Measurements from ENCODE around the gene BBS10.
"Not testable (repeated sequence)": the region's sequence is repeated elsewhere in the genome, so short reads cannot be mapped to it uniquely, and the experiment has no call there.

The BBS10 gene

DNA sequence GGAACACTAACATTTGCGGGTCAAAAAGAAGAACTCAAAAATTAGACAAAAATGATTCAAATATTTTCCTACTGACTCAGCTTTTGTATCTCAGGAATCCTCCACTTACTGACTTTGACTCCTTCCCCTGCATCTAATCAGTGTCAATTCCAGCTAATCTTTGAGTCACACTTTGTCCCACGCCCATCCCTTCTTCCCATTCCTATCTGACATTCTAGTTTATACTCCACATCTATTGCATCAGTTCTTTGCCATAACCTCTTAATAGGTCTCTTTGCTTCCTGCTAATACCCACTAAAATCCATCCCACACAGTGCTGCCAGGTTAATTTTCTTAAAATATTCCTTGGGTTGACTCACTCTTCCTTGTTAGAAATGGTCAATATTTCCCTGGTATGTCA, 19.1 kb downstream of the BBS10 start:
- no peak for DNase-seq

DNA sequence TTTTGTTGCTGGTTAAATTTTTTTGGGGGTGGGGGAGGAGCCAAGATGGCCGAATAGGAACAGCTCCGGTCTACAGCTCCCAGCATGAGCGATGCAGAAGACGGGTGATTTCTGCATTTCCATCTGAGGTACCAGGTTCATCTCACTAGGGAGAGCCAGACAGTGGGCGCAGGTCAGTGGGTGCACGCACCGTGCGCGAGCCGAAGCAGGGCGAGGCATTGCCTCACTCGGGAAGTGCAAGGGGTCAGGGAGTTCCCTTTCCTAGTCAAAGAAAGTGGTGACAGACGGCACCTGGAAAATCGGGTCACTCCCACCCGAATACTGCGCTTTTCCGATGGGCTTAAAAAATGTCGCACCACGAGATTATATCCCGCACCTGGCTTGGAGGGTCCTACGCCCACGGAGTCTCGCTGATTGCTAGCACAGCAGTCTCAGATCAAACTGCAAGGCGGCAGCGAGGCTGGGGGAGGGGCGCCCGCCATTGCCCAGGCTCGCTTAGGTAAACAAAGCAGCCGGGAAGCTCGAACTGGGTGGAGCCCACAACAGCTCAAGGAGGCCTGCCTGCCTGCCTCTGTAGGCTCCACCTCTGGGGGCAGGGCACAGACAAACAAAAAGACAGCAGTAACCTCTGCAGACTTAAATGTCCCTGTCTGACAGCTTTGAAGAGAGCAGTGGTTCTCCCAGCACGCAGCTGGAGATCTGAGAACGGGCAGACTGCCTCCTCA, 28.5 kb downstream of the BBS10 start:
- DNase-seq: not testable (repeated sequence)

DNA sequence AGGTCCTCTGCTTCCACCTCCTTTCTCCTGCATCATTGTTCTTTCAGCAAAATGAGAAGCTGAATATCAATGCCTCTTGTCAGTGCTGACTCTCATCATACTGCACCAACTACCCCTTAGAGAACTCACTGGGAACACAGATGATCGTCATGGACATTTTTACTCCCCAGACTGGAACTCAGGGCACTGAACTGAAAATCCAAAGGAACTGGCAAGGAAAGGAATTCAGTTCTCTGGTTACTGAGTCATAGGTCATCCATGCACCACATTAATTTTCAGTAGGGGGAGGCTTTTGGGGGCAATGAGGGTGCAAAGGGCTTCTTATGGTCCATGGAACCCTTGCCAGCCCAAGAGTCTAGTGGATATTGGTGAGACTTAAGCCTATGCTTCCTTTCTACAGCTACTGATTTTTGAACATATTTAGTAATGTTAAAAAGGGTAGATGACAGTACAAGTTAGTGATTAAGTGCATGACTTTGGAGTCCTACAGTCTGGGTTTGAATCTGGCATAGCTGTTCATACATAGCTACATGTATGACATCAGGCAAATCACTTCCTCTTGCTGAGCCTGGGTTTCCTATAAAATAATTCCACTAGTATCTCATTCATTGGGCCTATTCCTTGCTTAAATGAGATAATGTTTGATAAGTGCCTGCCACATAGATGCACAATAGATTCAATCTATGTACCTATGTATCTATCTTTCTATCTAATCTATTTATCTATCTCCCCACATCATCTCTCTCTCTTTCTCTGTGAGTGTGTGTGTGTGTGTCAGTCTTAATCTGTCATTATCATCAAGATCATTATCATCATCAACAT, 29.2 kb downstream of the BBS10 start:
- DNase-seq: no peak

DNA sequence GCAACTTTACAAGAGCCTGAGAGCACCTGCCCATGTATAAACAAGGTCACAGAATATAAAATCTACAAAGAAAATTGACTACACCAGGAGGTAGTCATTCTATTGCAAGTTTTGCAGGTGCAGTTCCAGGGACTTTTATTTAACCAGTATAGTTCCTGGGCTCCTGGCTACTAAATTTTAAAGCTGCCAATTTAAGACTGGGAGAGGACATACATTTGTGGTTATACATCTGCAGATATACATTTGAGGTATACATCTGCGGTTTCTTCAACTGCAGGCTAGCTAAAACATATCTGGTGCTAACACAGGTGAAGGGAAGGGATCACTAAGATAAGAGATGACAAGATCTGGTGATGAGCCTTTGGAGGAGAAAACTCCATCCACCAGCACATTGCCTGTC, 30.2 kb downstream of the BBS10 start:
- DNase-seq: no peak

DNA sequence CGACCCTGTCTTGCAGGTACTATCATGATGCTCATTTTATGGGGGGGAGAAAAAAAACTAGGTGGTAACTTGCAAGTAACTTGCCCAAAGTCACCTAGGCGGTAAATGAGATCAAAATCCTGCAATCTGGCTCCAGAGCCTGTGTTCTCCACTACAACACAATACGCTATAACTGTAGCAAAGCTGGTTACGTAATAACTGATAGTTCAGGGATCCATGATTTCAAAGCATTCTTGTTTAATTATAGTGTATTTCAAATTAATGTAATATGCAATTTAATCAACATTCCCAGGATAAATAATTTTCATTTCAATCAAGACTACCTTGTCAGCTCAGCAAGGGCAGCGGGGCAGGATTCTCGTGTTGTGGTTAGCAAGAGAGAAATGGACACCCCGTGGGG, 31.7 kb downstream of the BBS10 start:
- DNase-seq: no peak

DNA sequence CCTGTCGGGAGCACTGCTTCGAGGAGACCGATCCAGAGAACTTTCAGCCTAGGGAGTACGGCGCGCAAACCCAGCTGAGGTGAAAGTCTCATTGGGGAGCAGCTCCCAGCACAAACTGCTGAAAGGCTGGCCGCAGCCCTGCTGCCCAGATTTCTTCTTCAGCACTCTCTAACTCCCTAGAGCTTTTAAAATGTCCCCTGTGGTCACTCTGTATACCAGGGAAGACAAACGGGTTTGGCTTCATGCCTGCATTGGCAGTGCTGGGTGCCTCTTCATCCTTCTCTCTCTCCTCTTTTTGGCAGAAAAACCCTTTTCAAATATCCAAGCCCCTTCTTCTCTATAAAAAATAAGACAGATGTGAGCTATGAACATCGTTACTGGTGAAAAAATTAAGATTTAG, 34.9 kb downstream of the BBS10 start:
- DNase-seq: no peak

DNA sequence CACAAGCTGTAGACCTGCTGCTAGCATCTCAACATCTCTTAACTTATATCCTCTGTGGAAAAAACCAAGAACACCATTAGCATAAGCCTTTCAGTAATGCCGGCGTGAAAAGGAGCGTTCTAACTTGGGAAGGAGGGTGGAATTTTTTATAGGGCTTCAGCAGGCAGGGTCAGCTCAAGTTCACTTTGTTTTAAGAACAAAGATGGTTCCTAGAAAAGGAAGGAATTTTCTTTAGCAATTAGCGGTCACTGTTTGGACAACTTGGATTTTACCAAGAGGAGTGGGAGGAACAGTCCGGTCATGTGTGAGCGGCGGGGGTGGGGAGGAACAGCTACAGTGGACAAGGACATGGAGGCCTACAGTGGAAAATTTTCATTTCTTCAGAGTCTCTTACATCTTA, 35.9 kb downstream of the BBS10 start:
- no peak for DNase-seq

DNA sequence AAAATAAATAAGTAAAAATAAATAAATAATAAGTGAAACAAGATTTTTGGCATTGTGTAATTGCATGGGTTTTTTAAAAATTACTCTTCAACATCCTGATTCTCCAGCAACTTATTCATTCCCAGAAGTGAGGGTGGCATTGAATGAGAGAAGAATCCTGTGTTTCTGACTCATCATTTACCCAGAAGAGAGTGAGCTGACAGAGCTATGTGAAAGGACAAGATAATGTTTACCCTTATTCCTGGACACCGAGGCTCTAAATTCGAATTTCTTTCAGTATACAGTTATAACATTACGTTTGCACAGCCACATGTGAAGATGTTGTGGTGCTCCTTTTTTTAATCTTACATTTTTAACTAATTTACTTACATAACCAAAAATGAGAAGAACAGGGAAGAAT, 36.4 kb downstream of the BBS10 start:
- no peak for DNase-seq

DNA sequence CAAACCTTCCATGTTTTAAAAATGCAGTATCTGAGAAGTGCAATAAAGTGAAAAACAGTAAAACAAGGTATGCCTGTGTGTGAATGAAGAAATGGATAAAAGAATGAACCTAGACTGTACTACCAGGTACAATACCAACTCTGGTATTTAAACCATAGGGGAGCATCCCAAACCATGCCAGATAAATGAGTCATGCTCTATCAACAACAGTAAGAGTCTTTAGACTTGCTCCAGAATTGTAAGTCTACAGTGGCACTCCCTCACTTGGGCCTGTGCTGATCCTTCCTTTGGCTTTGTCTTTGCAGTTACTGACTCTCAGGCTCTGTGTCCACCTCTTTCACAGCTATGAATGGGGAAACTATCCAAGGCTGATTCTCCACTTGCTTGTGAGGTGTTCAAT, 38.1 kb downstream of the BBS10 start:
- DNase-seq: no peak

DNA sequence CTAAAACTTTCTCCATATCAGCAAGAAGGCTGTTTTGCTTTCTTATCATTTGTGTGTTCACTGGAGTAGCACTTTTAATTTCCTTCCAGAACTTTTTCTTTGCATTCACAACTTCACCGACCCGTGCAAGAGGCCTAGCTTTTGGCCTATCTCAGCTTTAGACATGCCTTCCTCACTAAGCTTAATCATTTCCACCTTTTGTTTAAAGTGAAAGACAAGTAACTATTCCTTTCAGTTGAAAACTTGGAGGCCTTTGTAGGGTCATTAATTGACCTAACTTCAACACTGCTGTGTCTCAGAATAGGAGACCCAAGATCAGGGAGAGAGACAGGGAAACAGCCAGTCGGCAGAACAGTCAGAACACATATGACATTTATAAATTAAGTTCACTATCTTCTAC, 39.3 kb downstream of the BBS10 start:
- no peak for DNase-seq

DNA sequence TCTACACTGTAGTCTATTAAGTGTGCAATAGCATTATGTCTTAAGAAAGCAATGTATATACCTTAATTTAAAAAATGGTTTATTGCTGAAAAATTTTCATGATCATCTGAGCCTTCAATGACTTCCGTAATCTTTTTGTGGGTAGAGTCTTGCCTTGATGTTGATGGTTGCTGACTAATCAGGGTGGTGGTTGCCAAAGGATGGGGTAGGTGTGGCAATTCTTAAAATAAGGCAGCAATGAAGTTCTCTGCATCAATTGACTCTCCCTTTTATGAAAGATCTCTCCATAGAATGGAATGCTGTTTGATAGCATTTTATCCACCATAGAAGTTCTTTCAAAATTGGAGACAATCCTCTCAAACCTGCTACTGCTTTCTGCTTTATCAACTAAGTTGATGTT, 41.1 kb downstream of the BBS10 start:
- DNase-seq: no peak

DNA sequence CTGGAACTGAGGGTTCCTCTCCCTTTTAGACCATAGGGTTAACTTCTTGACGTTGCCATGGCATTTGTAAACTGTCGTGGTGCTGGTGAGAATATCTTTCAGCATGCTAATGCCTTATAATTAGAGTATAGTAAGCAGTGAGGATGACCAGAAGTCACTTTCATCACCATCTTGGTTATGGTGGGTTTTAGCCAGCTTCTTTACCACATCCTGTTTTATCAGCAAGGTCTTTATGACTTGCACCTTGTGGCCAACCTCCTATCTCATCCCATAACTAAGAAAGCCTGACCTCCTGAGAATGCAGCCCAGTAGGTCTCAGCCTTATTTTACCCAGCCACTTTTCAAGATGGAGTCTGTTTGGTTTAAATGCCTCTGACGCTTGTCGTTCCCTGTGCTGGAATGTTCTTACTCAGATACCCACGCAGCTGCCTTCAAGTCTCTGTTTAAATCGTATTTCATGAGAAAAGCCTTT, 44.2 kb downstream of the BBS10 start:
- DNase-seq: no peak

DNA sequence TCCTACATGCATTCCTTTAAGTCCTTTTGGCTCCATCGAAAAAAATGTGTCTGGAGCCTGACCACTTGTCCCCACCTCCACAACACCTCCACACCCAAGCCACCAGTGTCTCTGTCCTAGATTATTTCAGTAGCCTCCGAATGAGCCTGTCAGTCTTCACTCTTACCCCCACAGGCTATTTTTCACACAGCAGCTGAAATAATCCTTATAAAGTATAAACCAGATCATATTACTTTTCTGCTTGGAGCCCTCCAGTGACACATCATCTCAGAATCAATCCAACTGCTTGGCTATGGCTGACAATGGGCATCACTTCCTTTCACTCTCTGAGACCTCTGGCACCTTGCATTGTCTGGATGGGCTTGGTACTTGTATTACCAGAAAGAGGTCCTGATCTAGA, 44.9 kb downstream of the BBS10 start:
- DNase-seq: no peak

DNA sequence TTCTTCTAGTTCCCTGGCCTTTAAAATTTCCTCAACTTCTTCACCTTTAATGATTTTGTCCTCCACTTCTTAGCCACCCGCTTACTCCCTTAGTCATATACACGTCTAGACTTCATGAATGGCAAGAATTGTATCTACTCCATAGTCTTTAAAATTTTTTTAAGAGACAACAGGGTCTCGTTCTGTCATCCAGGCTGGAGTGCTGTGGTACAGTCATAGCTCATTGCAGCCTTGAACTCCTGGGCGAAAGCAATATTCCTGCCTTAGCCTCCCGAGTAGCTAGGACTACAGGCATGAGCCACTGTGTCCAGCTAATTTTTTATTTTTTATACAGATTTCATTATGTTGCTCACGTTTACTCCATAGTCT, 47.9 kb downstream of the BBS10 start:
- DNase-seq: no peak

DNA sequence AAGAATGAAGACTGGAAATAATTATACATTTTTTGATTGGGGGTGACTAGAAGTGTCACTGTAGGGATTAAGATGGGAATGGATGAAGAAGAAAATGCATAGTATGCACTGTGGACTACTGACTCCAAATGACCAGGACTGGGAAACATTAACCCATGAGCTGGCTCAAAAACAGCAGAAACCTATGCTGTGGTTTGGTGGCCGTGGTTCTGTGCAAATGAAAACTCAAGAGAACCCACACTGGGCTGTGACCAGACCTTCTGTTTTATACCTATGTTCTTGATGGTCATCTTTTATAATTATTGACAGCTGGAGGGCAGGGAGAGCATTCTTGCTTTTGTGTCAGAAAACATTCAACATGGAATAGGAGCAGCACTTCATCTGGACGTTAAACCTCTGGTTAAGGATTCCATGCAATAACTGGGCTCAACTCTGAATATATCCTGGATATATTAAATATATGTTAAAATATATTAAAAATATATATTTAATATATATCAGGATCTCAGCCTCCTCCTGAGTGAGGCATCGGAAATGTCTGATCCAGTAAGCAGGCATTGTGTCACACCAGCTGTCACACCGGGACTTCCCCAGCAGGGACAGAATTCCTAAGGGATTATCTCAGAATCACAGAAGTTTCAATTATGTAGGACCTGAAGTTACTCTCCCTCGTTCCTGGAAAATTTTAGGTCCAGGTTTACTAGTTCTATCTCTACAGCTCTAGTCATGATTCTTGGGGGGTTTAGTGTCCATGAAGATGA, 48.5 kb downstream of the BBS10 start:
- DNase-seq: no peak
